Mesenchymal stem cell (in vitro differentiated cells and primary cell): ENCODE results near the gene AKR1C2.
"Not testable (repeated sequence)": the region's sequence is repeated elsewhere in the genome, so short reads cannot be mapped to it uniquely, and the experiment has no call there.

Experiments used
- DNase-seq: peaks from one replicate; pipeline ENCODE4 v3.0.0-alpha.2; 2013
- H2AFZ ChIP-seq: one replicate; pipeline ENCODE4 v1.6.1; 2013; ENCODE audit warnings: low read depth, mild to moderate bottlenecking, control low read depth, inconsistent platforms, low read length, moderate library complexity
- H2AK5ac ChIP-seq: 2 replicates; pipeline ENCODE4 v1.6.1; 2013; ENCODE audit warnings: low read length, moderate library complexity, mild to moderate bottlenecking, inconsistent platforms; ENCODE audit not compliant: severe bottlenecking
- H2BK120ac ChIP-seq: one replicate; pipeline ENCODE4 v1.6.1; 2013; ENCODE audit warnings: low read depth, mild to moderate bottlenecking, inconsistent platforms, low read length, moderate library complexity
- H2BK12ac ChIP-seq, 2 experiments: one replicate each; pipeline ENCODE4 v1.6.1; 2013; ENCODE audit warnings: inconsistent platforms in 2 of 2, low read length in 2 of 2, mild to moderate bottlenecking in 2 of 2, moderate library complexity in 2 of 2, control low read depth in 1 of 2
- H2BK15ac ChIP-seq: one replicate; pipeline ENCODE4 v1.6.1; 2013; ENCODE audit warnings: mild to moderate bottlenecking, low read depth, inconsistent platforms; ENCODE audit not compliant: poor library complexity, severe bottlenecking
- H2BK5ac ChIP-seq: 2 replicates; pipeline ENCODE4 v1.6.1; 2013; ENCODE audit warnings: low read depth, mild to moderate bottlenecking, low read length, control low read depth, inconsistent platforms; ENCODE audit not compliant: poor library complexity, severe bottlenecking
- H3K14ac ChIP-seq, 2 experiments: one replicate each; pipeline ENCODE4 v1.6.1; 2013; ENCODE audit warnings: inconsistent platforms in 2 of 2, low read length in 2 of 2, control low read depth in 1 of 2, mild to moderate bottlenecking in 1 of 2, moderate library complexity in 1 of 2
- H3K18ac ChIP-seq, 2 experiments: one replicate each; pipeline ENCODE4 v1.6.1; 2013; ENCODE audit warnings: inconsistent platforms in 2 of 2, low read length in 2 of 2, control low read depth in 1 of 2, low read depth in 1 of 2, mild to moderate bottlenecking in 1 of 2
- H3K23ac ChIP-seq, 2 experiments: one replicate each; pipeline ENCODE4 v1.6.1; 2013; ENCODE audit warnings: inconsistent platforms in 2 of 2, low read length in 2 of 2, mild to moderate bottlenecking in 2 of 2, moderate library complexity in 2 of 2, control low read depth in 1 of 2
- H3K27ac ChIP-seq: 2 replicates; pipeline ENCODE4 v1.5.1; 2013; ENCODE audit warnings: mild to moderate bottlenecking, moderate library complexity, low read length, control low read depth, inconsistent platforms; ENCODE audit not compliant: poor library complexity, severe bottlenecking
- H3K27me3 ChIP-seq, 2 experiments: 2 replicates each; pipeline versions ENCODE4 v1.6.1 to v1.7.0; 2013; ENCODE audit warnings: low read length in 2 of 2, mild to moderate bottlenecking in 2 of 2, moderate library complexity in 2 of 2, control low read depth in 1 of 2, inconsistent platforms in 1 of 2; ENCODE audit not compliant: control insufficient read depth in 1 of 2, insufficient read depth in 1 of 2
- H3K36me3 ChIP-seq, 2 experiments: 2 replicates each; pipeline versions ENCODE4 v1.6.1 to v1.7.0; 2013; ENCODE audit warnings: low read length in 2 of 2, control low read depth in 1 of 2, inconsistent platforms in 1 of 2, low read depth in 1 of 2, mild to moderate bottlenecking in 1 of 2; ENCODE audit not compliant: insufficient read depth in 2 of 2, control insufficient read depth in 1 of 2
- H3K4ac ChIP-seq, 2 experiments: one replicate each; pipeline ENCODE4 v1.6.1; 2013; ENCODE audit warnings: inconsistent platforms in 2 of 2, low read length in 2 of 2, mild to moderate bottlenecking in 2 of 2, moderate library complexity in 2 of 2, control low read depth in 1 of 2, low read depth in 1 of 2
- H3K4me1 ChIP-seq: 2 replicates; pipeline ENCODE4 v1.6.1; 2013; ENCODE audit warnings: low read depth, low read length, control low read depth; ENCODE audit not compliant: control insufficient read depth, insufficient read depth
- H3K4me2 ChIP-seq: 2 replicates; pipeline ENCODE4 v1.6.1; 2013; ENCODE audit warnings: low read length, mild to moderate bottlenecking, inconsistent platforms; ENCODE audit not compliant: poor library complexity, severe bottlenecking
- H3K4me3 ChIP-seq, 2 experiments: 2 replicates each; pipeline versions ENCODE4 v1.5.1 to v1.7.0; 2013; ENCODE audit warnings: low read length in 2 of 2, mild to moderate bottlenecking in 2 of 2, control low read depth in 1 of 2, low read depth in 1 of 2; ENCODE audit not compliant: insufficient read depth in 1 of 2
- H3K79me1 ChIP-seq: replicated peaks from 2 replicates; pipeline ENCODE4 v1.6.1; 2013; ENCODE audit warnings: mild to moderate bottlenecking, control low read depth, low read length, inconsistent platforms; ENCODE audit not compliant: poor library complexity, severe bottlenecking
- H3K9ac ChIP-seq: 2 replicates; pipeline ENCODE4 v1.7.0; 2013; ENCODE audit warnings: mild to moderate bottlenecking, low read length, moderate library complexity
- H3K9me3 ChIP-seq: 2 replicates; pipeline ENCODE4 v1.7.0; 2013; ENCODE audit warnings: mild to moderate bottlenecking, low read length; ENCODE audit not compliant: control insufficient read depth
- H4K8ac ChIP-seq: one replicate; pipeline ENCODE4 v1.6.1; 2013; ENCODE audit warnings: inconsistent platforms, mild to moderate bottlenecking, low read length, moderate library complexity
- H4K91ac ChIP-seq: one replicate; pipeline ENCODE4 v1.6.1; 2013; ENCODE audit warnings: mild to moderate bottlenecking, low read length, inconsistent platforms
- WGBS: methylation state at CpG from one replicate; pipeline ENCODE4 v1.1.7; 2013; ENCODE audit warnings: mixed read lengths; 5-methylcytosine and 5-hydroxymethylcytosine counted together

Gene AKR1C2

DNA sequence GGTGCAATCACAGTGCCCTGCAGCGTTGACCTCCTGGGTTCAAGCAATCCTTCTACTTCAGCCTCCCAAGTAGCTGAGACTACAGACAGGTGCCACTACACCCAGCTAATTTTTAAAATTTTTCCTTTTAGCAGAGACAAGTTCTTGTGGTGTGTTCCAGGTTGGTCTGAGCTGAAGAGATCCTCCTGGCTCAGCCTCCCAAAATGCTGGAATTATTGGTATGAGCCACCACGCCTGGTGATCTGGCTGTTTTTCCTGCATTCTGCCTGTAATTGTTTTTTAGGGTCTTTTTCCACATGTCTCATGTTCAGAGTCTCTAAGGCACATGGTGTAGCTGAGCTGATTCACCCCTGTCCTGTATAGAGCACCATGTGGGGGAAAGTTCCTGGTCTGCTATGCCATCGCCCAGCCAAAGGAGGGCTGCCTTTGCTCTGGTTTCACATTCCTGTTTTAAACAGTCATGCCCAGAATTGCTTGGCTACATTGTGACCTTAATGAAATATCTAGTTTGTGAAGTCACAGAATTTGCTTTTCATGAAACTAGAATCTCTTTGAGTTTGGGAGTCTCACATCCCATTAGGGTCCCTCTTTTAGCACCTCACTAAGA is 15.1 kb upstream of the AKR1C2 start:
- H2BK12ac ChIP-seq, H3K4me3 ChIP-seq, H4K8ac ChIP-seq, H3K36me3 ChIP-seq, H3K14ac ChIP-seq, H3K18ac ChIP-seq, H2AK5ac ChIP-seq, H3K4me2 ChIP-seq, H3K79me1 ChIP-seq, H2AFZ ChIP-seq, H3K27ac ChIP-seq, H3K23ac ChIP-seq, H4K91ac ChIP-seq, H2BK15ac ChIP-seq, H2BK120ac ChIP-seq, H3K4ac ChIP-seq, H3K9me3 ChIP-seq, H2BK5ac ChIP-seq, H3K27me3 ChIP-seq, H3K4me1 ChIP-seq: not testable (repeated sequence)
- peak overlapping the region; percentile 83 for H3K9ac ChIP-seq
- peak; percentile 20 for DNase-seq
- WGBS: 100% methylated on average over 1 of the region's 3 CpGs

- no peak overlapping the region for H4K8ac ChIP-seq
- H3K27ac ChIP-seq: no peak overlapping the region
- H3K4me3 ChIP-seq: peak overlapping the region in 1 of 2 experiments; percentile 18
- H2BK15ac ChIP-seq: no peak overlapping the region
- H3K27me3 ChIP-seq: no peaks in the 10 kb centered on the region
- H3K9me3 ChIP-seq: no peaks in the 10 kb centered on the region
- no peak overlapping the region for H2AK5ac ChIP-seq
- no peak for DNase-seq
- WGBS: 42% methylated on average over 2 of the region's 3 CpGs
- H2AFZ ChIP-seq: no peak overlapping the region
- no peak overlapping the region for H3K18ac ChIP-seq
- no peak overlapping the region for H3K4me2 ChIP-seq
- H3K23ac ChIP-seq: no peak overlapping the region
- H3K4me1 ChIP-seq: peaks cover 1% of the 10 kb centered on the region
- no peak overlapping the region for H4K91ac ChIP-seq
- H3K14ac ChIP-seq: no peak overlapping the region
- H2BK120ac ChIP-seq: no peak overlapping the region
- H3K79me1 ChIP-seq: no peaks in the 10 kb centered on the region
- H2BK5ac ChIP-seq: no peak overlapping the region
- H3K9ac ChIP-seq: peak overlapping the region; percentile 83
- H3K4ac ChIP-seq: no peak overlapping the region
- no peak overlapping the region for H2BK12ac ChIP-seq
- no peaks in the 10 kb centered on the region for H3K36me3 ChIP-seq
These were observed 14.5 kb upstream of the AKR1C2 start for GRCh38 chr10:5018134-5018533.

DNA sequence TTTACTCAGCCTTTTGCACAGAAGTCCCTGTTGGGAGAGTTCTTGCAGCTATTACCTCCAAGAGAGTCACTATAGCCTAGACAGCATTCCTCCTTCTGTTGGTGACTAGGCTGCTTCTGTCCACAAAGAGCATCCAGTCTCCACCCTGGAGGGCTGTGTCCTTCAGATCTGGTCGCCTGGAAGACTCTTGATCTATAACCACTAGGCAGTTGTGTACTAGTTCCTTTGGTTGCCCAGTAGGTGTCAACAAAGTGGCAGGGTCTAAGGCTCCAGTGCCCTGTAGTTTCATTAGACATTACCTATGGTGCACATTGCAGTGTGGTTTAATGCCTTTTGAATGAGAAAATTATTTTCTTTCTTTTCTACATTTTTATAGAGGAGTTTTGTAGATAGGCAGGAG is 11.3 kb upstream of the AKR1C2 start:
- H3K4me1 ChIP-seq: peaks cover 1% of the 10 kb centered on the region
- no peak overlapping the region for H3K4me3 ChIP-seq
- no peak overlapping the region for H4K8ac ChIP-seq
- no peak overlapping the region for H2BK120ac ChIP-seq
- H2AK5ac ChIP-seq: no peak overlapping the region
- H3K9ac ChIP-seq: no peak overlapping the region
- H3K79me1 ChIP-seq: no peaks in the 10 kb centered on the region
- H3K4ac ChIP-seq: no peak overlapping the region
- no peak overlapping the region for H3K23ac ChIP-seq
- no peaks in the 10 kb centered on the region for H3K36me3 ChIP-seq
- H4K91ac ChIP-seq: no peak overlapping the region
- DNase-seq: peak; percentile 4
- no peak overlapping the region for H2BK15ac ChIP-seq
- no peaks in the 10 kb centered on the region for H3K9me3 ChIP-seq
- WGBS: 38% methylated on average over 1 of the region's 1 CpG
- H3K27ac ChIP-seq: no peak overlapping the region
- no peak overlapping the region for H2BK12ac ChIP-seq
- H3K18ac ChIP-seq: no peak overlapping the region
- H2AFZ ChIP-seq: no peak overlapping the region
- no peak overlapping the region for H2BK5ac ChIP-seq
- H3K27me3 ChIP-seq: no peaks in the 10 kb centered on the region
- no peak overlapping the region for H3K14ac ChIP-seq
- no peak overlapping the region for H3K4me2 ChIP-seq

DNA sequence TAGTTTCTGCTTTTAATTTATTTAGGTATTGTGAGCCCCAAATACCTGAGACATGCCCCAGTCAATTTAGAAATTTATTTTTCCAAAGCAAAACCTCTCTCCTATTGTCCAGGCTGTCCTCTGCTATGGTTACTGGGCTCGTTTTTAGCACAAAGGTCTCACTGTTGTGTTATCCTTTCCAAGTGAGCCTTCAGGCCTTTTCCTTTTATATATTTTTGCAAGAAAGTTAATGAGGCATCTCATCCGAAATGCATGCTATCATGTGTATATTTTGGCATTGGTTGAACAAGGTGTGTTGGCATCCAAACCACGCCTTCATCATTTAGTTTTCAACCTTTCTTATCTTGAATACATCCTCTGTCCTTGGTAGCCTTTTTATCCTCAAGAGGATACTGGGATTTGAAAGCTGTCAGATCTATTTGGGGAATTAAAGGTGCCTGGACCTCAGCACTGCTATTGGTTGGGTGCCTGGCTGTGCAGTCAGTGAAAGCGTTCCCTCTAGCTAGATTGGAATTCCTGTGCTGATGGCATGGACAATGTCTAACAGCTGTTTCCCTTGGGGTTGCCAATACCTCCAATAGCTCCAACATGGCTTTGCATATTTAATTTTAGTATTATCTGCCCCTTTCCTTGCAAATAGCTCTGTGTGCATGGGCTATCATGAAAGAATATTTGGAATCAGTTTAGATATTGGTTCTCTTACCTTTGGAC is 10.7 kb upstream of the AKR1C2 start:
- H2BK5ac ChIP-seq, H3K4ac ChIP-seq, DNase-seq, H2BK12ac ChIP-seq, H3K23ac ChIP-seq, H3K4me1 ChIP-seq, H3K18ac ChIP-seq, H4K8ac ChIP-seq, H3K9ac ChIP-seq, H3K9me3 ChIP-seq, H3K4me3 ChIP-seq, H3K27ac ChIP-seq, H2AFZ ChIP-seq, H3K36me3 ChIP-seq, H2AK5ac ChIP-seq, H3K79me1 ChIP-seq, H3K27me3 ChIP-seq, H4K91ac ChIP-seq, H2BK120ac ChIP-seq, H3K4me2 ChIP-seq, H3K14ac ChIP-seq, H2BK15ac ChIP-seq: not testable (repeated sequence)
- WGBS: 69% methylated on average over 2 of the region's 4 CpGs
